NCI-H2196 (cell line): ENCODE results near the gene ATP5ME.
"Not testable (repeated sequence)": the region's sequence is repeated elsewhere in the genome, so short reads cannot be mapped to it uniquely, and the experiment has no call there.

ENCODE experiments used
- DNase-seq: peaks from one replicate; lab custom pipeline; 2025; ENCODE audit not compliant: unreplicated experiment; lab: John Stamatoyannopoulos, UW

Gene ATP5ME

GRCh38 chr4:656436-657337 lies 17.4 kb downstream of the ATP5ME start:
- no peak for DNase-seq

- DNase-seq: no peak
Observed at GRCh38 chr4:655464-656151, 18.5 kb downstream of the ATP5ME start.

- DNase-seq: no peak
Observed at GRCh38 chr4:654871-655463, 19.1 kb downstream of the ATP5ME start.

GRCh38 chr4:654503-654845 lies 19.6 kb downstream of the ATP5ME start:
- no peak for DNase-seq

- no peak for DNase-seq
Observed at GRCh38 chr4:653831-654502, 20.1 kb downstream of the ATP5ME start.

- DNase-seq: no peak
Observed at GRCh38 chr4:653080-653821, 20.8 kb downstream of the ATP5ME start.

- no peak for DNase-seq
Observed at GRCh38 chr4:651884-652642, 22.0 kb downstream of the ATP5ME start.

GRCh38 chr4:650951-651883 lies 22.9 kb downstream of the ATP5ME start:
- DNase-seq: no peak

GRCh38 chr4:650461-650860 lies 23.6 kb downstream of the ATP5ME start:
- DNase-seq: no peak

- DNase-seq: no peak
Observed at GRCh38 chr4:649751-650310, 24.2 kb downstream of the ATP5ME start.

- no peak for DNase-seq
Observed at GRCh38 chr4:649293-649625, 24.8 kb downstream of the ATP5ME start.

GRCh38 chr4:648579-649292 lies 25.3 kb downstream of the ATP5ME start:
- DNase-seq: peak; percentile 30

- no peak for DNase-seq
Observed at GRCh38 chr4:647481-647880, 26.6 kb downstream of the ATP5ME start.

- DNase-seq: no peak
Observed at GRCh38 chr4:646460-646859, 27.6 kb downstream of the ATP5ME start.

- not testable (repeated sequence) for DNase-seq
Observed at GRCh38 chr4:642366-642765, 31.7 kb downstream of the ATP5ME start.

GRCh38 chr4:637536-638280 lies 36.4 kb downstream of the ATP5ME start:
- DNase-seq: no peak

- DNase-seq: no peak
Observed at GRCh38 chr4:636628-637159, 37.4 kb downstream of the ATP5ME start.
